Right cardiac atrium (tissue), 5 donors: ENCODE measurements around the gene PRMT2. TPM values are rescaled to one million over a fixed set of nuclear protein-coding genes. Genes with fewer than 3 reads are reported as not detected.

Experiments used
- ATAC-seq, 2 donors: fragments of 200-7000 bp; cut with Tn5 transposase; one replicate each; pipeline versions ENCODE4 v1.8.0 to v1.9.1; 2020; ENCODE audit warnings: moderate library complexity in 2 of 2, mild to moderate bottlenecking in 1 of 2
- DNase-seq, 3 donors: peaks; one replicate each; pipeline ENCODE4 v3.0.0-alpha.2; 2020
- H3K27ac ChIP-seq: one replicate; pipeline ENCODE4 v1.5.1; 2013; ENCODE audit warnings: mild to moderate bottlenecking, low read length, control low read depth, moderate library complexity
- H3K27me3 ChIP-seq: one replicate; pipeline ENCODE4 v1.6.1; 2013; ENCODE audit not compliant: control insufficient read depth, insufficient read depth
- H3K4me1 ChIP-seq: one replicate; pipeline ENCODE4 v1.6.1; 2013; ENCODE audit warnings: low read length; ENCODE audit not compliant: control insufficient read depth, insufficient read depth
- H3K4me3 ChIP-seq: one replicate; pipeline ENCODE4 v1.5.1; 2013; ENCODE audit warnings: low read length, control low read depth
- H3K9me3 ChIP-seq: one replicate; pipeline ENCODE4 v1.6.1; 2013; ENCODE audit warnings: low read length; ENCODE audit not compliant: control insufficient read depth
- WGBS: extraction: QIAGEN DNeasy Blood & Tissue Kit; methylation state at CpG from one replicate; pipeline ENCODE4 v1.1.7; 2013; 5-methylcytosine and 5-hydroxymethylcytosine counted together
- intact Hi-C, 4 donors: fragments of 100-400 bp; cut with DNase I; formaldehyde crosslinking; loops; one replicate each; pipeline versions ENCODE4 v1.11.0 to v1.14.0; 2022 to 2023
- polyA plus RNA-seq: library from polyadenylated mRNA; stranded (reverse); fragments of 200-250 nt; gene quantifications from one replicate; pipeline ENCODE4 v1.2.3, GENCODE V29; 2013
- total RNA-seq, 4 donors: library from RNA; stranded (reverse); fragmentation: NEBNext Ultra II Directional; extraction: Animal tissue kit (Norgen Biotek cat#: 25700); gene quantifications; one replicate each; pipeline ENCODE4 v1.2.1, GENCODE V29; 2021
- donor health status: healthy with polysubstance abuse.
- donor health status: DM: no; HTN: yes; CAD: no.
- donor health status: DM: no; HTN: no; CAD: no.
- donor health status: DM: no; HTN: yes; CAD: no; lungs with severe emphysema.
- donor health status: DM: yes; HTN: yes; CAD: no.

Gene PRMT2
- total and polyA plus RNA-seq, 5 donors = 42.5 to 75.6 (median 70.6) TPM

DNA sequence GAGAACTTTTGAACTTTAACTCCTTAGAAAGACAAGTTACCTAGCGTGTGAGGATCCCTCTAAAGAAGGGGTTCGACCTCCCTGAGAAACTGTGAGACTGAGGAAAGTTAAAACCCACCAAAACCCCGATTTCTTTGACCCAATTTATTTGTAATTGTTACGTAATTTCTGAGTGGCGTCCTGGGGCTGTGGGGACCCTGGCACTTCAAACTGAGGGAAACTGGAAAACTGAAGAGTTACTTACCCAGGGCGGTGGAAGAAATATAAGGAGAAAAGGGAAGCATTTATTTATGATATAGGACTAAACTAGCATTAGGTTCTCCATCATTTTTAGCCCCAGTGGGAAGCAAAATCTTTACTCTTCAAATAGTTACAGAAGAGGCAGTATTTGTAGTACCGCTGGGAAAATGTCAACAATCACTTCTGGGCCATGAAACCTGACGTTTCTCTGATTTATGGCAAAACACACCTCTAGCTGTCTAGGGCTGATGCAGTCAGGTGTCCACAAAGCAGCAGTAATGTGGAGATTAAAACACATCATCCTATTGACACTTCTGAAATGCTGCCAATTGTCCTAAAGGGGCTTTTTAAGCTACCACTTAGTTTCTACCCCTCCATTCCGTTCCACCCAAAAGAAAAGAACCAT is 31.0 kb upstream of the PRMT2 start:
- WGBS = 78% methylated on average over 9 of the region's 9 CpGs
- intact Hi-C loops = no loop called here
- H3K27ac ChIP-seq = no peak overlapping the region
- H3K4me3 ChIP-seq = no peak overlapping the region
- H3K9me3 ChIP-seq = no peaks in the 10 kb centered on the region
- peaks cover 2% of the 10 kb centered on the region for H3K4me1 ChIP-seq
- no peak for ATAC-seq
- no peak for DNase-seq
- H3K27me3 ChIP-seq = no peaks in the 10 kb centered on the region

DNA sequence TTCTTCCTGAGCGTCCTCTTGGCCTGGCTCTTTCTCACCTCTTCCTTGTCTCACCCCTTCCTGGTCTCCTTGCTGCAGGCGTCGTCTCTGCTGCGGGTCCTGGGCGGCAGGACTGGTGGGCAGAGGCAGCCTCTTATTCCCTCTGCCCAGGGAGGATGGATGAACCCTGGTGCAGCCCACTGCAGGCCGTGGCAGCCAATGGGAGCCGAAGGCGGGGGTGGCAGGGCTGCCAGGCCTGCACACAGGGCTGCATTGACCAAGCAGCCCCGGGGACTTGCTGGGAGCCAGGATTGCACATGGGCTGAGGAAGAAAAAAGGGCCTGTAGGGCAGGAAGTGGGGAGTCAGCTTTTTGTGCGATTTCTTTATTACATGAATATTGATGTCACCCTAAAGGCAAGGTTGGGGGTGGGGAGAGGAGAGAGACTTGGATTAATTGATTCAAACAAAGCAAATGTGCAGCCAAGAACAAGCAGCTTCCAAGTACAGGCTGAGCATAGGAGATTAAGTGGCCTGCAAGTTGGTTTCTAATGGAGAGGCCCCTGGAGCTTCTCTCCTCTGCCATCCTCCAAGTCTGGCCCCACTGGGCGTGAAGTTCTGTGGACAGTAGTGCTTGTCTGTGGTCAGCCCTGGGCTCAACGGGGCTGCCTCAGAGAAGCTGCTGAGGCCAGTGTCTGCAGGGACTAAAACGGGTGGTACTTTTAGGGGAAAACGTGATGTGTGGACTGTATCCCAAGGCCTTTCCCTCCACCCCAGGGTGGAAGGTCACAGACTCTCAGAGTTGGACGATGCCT is 30.3 kb upstream of the PRMT2 start, which contains the start of gene S100B:
S100B (minus strand) TSS at position 108 of the 792 bp plus-strand sequence. CDS start 2,667 bp downstream, outside the sequence.
- Histone ChIP-seq H3K4me3 (no peak within 1 kb of the TSS), H3K9me3 (no peaks in the 10 kb centered on the region), H3K27me3 (no peaks in the 10 kb centered on the region), H3K4me1 (no peaks in the 10 kb centered on the region), H3K27ac (no peak within 1 kb of the TSS)
- ATAC-seq (peak; percentile 63 to 64), DNase-seq (peak in 2 of 3 donors; percentile 53 to 68)
- intact Hi-C loops = no loop called here
- WGBS = 65% methylated on average over 15 of the region's 15 CpGs

- WGBS = 69% methylated on average over 14 of the region's 14 CpGs
- Histone ChIP-seq H3K27me3 (no peaks in the 10 kb centered on the region), H3K27ac (no peak overlapping the region), H3K4me3 (no peak overlapping the region), H3K9me3 (peaks cover 4% of the 10 kb centered on the region), H3K4me1 (no peaks in the 10 kb centered on the region)
- intact Hi-C loops = no loop called here
- peak; percentile 22 to 73 (median 69) for DNase-seq
- peak; percentile 72 to 81 for ATAC-seq
Measured at GRCh38 chr21:46605767-46606426, 29.6 kb upstream of the PRMT2 start.

DNA sequence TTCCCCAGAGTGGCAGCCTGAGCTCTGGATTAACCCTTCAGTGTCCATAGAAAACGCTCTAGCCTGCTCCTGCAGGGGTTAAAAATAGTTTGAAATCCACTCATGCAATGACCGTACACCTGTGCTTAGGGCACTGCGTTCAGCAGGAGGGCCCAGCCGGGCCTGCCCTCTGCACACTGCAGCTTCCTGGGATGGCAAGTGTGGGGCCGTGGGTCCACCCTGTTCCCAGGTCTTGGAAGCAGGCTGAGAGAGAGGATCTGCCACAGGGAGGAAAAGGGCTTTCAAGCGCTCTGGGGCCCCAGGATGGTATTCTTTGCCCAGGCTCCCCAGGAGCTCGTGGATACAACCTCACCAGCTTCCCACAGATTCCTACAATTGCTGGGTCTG is 29.1 kb upstream of the PRMT2 start:
- no peaks in the 10 kb centered on the region for H3K4me1 ChIP-seq
- peaks cover 4% of the 10 kb centered on the region for H3K9me3 ChIP-seq
- ATAC-seq = no peak
- H3K27ac ChIP-seq = no peak overlapping the region
- H3K4me3 ChIP-seq = no peak overlapping the region
- 74% methylated on average over 7 of the region's 7 CpGs for WGBS
- no peak for DNase-seq
- H3K27me3 ChIP-seq = no peaks in the 10 kb centered on the region
- intact Hi-C loops = no loop called here

DNA sequence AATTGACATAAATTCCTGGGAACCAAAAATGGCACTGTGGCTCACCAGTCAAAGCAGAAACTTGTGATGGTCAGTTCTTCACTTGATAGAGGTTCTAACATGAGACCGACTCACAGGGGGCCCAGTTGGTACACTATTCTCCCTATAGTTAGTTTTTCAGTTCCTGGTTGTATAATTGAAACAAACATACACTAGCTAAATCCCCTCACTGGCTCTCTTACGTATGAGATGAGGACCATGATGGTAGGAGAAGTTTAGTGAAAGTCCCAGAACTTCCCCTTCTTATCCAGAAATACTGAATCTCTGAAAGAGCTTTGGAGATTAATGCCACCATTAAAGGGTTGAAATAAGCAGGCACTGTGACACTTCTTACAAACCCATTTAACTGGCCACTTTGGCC is 27.8 kb upstream of the PRMT2 start:
- ATAC-seq (no peak), DNase-seq (no peak)
- H3K4me1 ChIP-seq = no peaks in the 10 kb centered on the region
- no peaks in the 10 kb centered on the region for H3K27me3 ChIP-seq
- H3K4me3 ChIP-seq = no peak overlapping the region
- intact Hi-C loops = no loop called here
- H3K9me3 ChIP-seq = peaks cover 4% of the 10 kb centered on the region
- no peak overlapping the region for H3K27ac ChIP-seq
- WGBS = 89% methylated on average over 2 of the region's 2 CpGs

DNA sequence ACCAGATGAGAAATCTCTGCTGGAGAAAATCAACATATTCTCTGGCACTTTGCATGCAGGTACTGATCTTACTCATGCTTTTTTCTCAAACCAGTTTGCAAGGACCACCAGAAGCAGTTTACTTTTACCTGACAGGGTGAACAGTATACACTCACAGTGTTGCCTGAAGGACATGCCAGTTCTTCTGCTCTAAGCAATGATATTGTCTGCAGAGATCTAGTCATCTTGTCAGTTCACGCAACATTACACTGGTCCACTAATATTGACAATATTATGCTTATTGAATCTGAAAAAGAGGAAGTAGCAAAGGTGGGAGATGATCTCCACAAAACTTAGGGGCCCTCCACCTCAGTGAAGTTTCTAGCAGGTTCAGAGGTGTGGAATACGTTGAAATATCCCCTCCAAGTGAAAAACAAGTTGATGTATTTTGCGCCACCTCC is 26.8 kb upstream of the PRMT2 start:
- no peak overlapping the region for H3K27ac ChIP-seq
- ATAC-seq (no peak), DNase-seq (no peak)
- H3K9me3 ChIP-seq = peaks cover 4% of the 10 kb centered on the region
- intact Hi-C loops = no loop called here
- no peaks in the 10 kb centered on the region for H3K4me1 ChIP-seq
- 85% methylated on average over 3 of the region's 3 CpGs for WGBS
- no peak overlapping the region for H3K4me3 ChIP-seq
- H3K27me3 ChIP-seq = no peaks in the 10 kb centered on the region

DNA sequence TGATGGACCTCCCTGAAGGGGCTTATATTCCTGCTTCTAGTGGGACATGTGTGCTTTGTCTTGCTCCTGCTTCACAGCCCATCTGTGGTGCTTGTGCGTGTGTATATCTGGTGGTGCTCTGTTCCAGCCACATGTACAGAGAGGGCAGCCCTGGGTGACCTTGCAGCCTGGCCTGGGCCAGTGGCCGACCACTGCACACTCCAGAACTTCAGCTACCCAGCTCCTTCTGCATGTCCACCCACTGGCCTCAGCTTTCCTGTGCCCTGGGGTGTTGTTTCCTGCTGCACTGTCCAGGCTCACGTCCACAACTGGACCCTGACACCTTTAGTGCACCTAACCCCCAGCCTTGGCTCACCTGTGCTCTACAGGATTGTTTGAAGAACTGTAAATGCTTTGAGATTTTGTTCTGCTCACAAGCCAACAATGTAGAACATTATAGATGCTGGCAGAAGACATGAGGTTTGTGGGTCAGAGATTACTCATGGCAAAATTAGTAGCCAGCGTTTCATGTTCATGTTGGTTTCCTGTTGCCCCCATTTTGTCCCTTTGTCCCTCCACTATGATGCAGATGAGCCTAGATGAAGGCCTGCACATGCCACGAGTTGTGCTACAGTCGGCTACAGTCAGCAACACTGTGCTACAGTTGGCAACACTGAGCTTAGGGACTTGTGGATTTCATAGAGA is 25.3 kb upstream of the PRMT2 start:
- DNase-seq (no peak), ATAC-seq (no peak)
- peaks cover 4% of the 10 kb centered on the region for H3K9me3 ChIP-seq
- 84% methylated on average over 6 of the region's 6 CpGs for WGBS
- H3K4me3 ChIP-seq = no peak overlapping the region
- intact Hi-C loops = no loop called here
- H3K27me3 ChIP-seq = no peaks in the 10 kb centered on the region
- no peaks in the 10 kb centered on the region for H3K4me1 ChIP-seq
- H3K27ac ChIP-seq = no peak overlapping the region

GRCh38 chr21:46613391-46613790 is 22.1 kb upstream of the PRMT2 start:
- WGBS = 86% methylated on average over 6 of the region's 6 CpGs

DNA sequence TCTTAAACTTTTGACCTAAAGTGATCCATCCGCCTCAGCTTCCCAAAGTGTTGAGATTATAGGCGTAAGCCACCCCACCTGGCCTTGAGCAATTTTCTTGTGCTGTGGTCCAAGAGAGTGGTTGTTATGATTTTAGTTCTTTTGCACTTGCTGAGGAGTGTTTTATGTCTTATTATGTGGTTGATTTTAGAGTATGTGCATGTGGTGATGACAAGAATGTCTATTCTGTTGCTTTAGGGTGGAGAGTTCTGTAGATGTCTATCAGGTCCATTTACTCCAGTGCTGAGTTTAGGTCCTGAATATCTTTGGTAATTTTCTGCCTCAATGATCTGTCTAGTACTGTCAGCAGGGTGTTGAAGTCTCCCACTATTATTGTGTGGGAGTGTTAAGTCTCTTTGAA is 19.4 kb upstream of the PRMT2 start:
- Histone ChIP-seq H3K9me3 (no peaks in the 10 kb centered on the region), H3K27me3 (no peaks in the 10 kb centered on the region), H3K4me3 (no peak overlapping the region), H3K27ac (no peak overlapping the region), H3K4me1 (no peaks in the 10 kb centered on the region)
- no peak for DNase-seq
- intact Hi-C loops = no loop called here
- 91% methylated on average over 2 of the region's 2 CpGs for WGBS
- no peak for ATAC-seq

More at GRCh38 chr21:46613391-46613790, 22.1 kb upstream of the PRMT2 start:
- Histone ChIP-seq H3K9me3 (peaks cover 4% of the 10 kb centered on the region), H3K4me3 (no peak overlapping the region), H3K27me3 (no peaks in the 10 kb centered on the region), H3K4me1 (no peaks in the 10 kb centered on the region), H3K27ac (no peak overlapping the region)
- ATAC-seq (no peak), DNase-seq (no peak)
- intact Hi-C loops = no loop called here

- no peak overlapping the region for H3K4me3 ChIP-seq
- intact Hi-C loops = no loop called here
- H3K9me3 ChIP-seq = no peaks in the 10 kb centered on the region
- DNase-seq (no peak), ATAC-seq (no peak)
- no peaks in the 10 kb centered on the region for H3K4me1 ChIP-seq
- no peaks in the 10 kb centered on the region for H3K27me3 ChIP-seq
- WGBS = 97% methylated on average over 1 of the region's 1 CpG
- no peak overlapping the region for H3K27ac ChIP-seq
Measured at GRCh38 chr21:46616656-46617055, 18.8 kb upstream of the PRMT2 start.
